Thoracic aorta (tissue), 2 donors: ENCODE measurements around the gene SPATA9. TPM values are rescaled to one million over a fixed set of nuclear protein-coding genes. Genes with fewer than 3 reads are reported as not detected.
"Not testable (repeated sequence)": the region's sequence is repeated elsewhere in the genome, so short reads cannot be mapped to it uniquely, and the experiment has no call there.

Source experiments
- ATAC-seq: fragments of 150-250 bp; one replicate; pipeline ENCODE4 v1.8.0; 2017; ENCODE audit warnings: low read depth; ENCODE audit not compliant: insufficient number of reproducible peaks, low FRiP score
- DNase-seq: peaks from one replicate; pipeline ENCODE4 v3.0.0-alpha.2; 2020; ENCODE audit warnings: low spot score
- H3K27ac ChIP-seq, 2 donors: fragments of 200-600 bp; sonication (generic); 1 replicate in 1 of 2; 2 replicates in 1 of 2; pipeline ENCODE4 v1.5.1; 2016; ENCODE audit warnings: mild to moderate bottlenecking in 2 of 2, moderate library complexity in 2 of 2
- H3K27me3 ChIP-seq: fragments of 200-600 bp; sonication (generic); replicated peaks from 2 replicates; pipeline ENCODE4 v1.6.0; 2016; ENCODE audit warnings: mild to moderate bottlenecking; ENCODE audit not compliant: insufficient read depth
- H3K36me3 ChIP-seq: fragments of 200-600 bp; sonication (generic); one replicate; pipeline ENCODE4 v1.5.1; 2016
- H3K4me1 ChIP-seq, 2 donors: fragments of 200-600 bp; sonication (generic); 1 replicate in 1 of 2; 2 replicates in 1 of 2; pipeline versions ENCODE4 v1.5.1 to v1.6.0; 2016; ENCODE audit warnings: low read depth in 2 of 2, mild to moderate bottlenecking in 1 of 2; ENCODE audit not compliant: control insufficient read depth in 1 of 2
- H3K4me3 ChIP-seq: fragments of 200-600 bp; sonication (generic); 2 replicates; pipeline ENCODE4 v1.5.1; 2016; ENCODE audit warnings: mild to moderate bottlenecking
- H3K9me3 ChIP-seq: fragments of 200-600 bp; sonication (generic); 2 replicates; pipeline ENCODE4 v1.5.1; 2016
- CTCF ChIP-seq: fragments of 200-600 bp; sonication (generic); IDR thresholded peaks from one replicate; pipeline ENCODE4 v1.5.1; 2019; ENCODE audit warnings: antibody characterized with exemption
- total RNA-seq, 2 donors: library from RNA; depleted of rRNA; stranded (reverse); fragments of >200 nt; gene quantifications; one replicate each; pipeline versions ENCODE4 v1.1.0 to v1.2.3, GENCODE V29; 2016

Gene SPATA9
- total RNA-seq, 2 donors from 2014 or later: 0.35 TPM; not detected in 1

- no peak for DNase-seq
Measured at GRCh38 chr5:95709967-95710650, 27.3 kb upstream of the SPATA9 start.

GRCh38 chr5:95708876-95709275 is 26.1 kb upstream of the SPATA9 start:
- H3K36me3 ChIP-seq: no peaks in the 10 kb centered on the region
- ATAC-seq (no peak), DNase-seq (no peak)
- no peak overlapping the region for H3K27ac ChIP-seq
- no peak overlapping the region for H3K4me3 ChIP-seq
- H3K4me1 ChIP-seq: no peaks in the 10 kb centered on the region
- TF ChIP-seq CTCF: no peak
- H3K9me3 ChIP-seq: no peaks in the 10 kb centered on the region
- H3K27me3 ChIP-seq: no peaks in the 10 kb centered on the region

More at GRCh38 chr5:95709967-95710650, 27.3 kb upstream of the SPATA9 start:
- no peak for TF ChIP-seq CTCF
- Histone ChIP-seq H3K4me3 (peak overlapping the region; percentile 59), H3K36me3 (no peaks in the 10 kb centered on the region), H3K27me3 (no peaks in the 10 kb centered on the region), H3K27ac (no peak overlapping the region), H3K9me3 (no peaks in the 10 kb centered on the region), H3K4me1 (no peaks in the 10 kb centered on the region)
- no peak for ATAC-seq

GRCh38 chr5:95707534-95708188 is 24.9 kb upstream of the SPATA9 start:
- H3K9me3 ChIP-seq, H3K4me1 ChIP-seq, H3K27me3 ChIP-seq, H3K4me3 ChIP-seq, H3K36me3 ChIP-seq, ATAC-seq, DNase-seq, H3K27ac ChIP-seq: not testable (repeated sequence)

GRCh38 chr5:95707055-95707454 is 24.3 kb upstream of the SPATA9 start:
- Histone ChIP-seq H3K36me3 (no peaks in the 10 kb centered on the region), H3K9me3 (no peaks in the 10 kb centered on the region), H3K27ac (no peak overlapping the region), H3K4me3 (no peak overlapping the region), H3K27me3 (no peaks in the 10 kb centered on the region), H3K4me1 (no peaks in the 10 kb centered on the region)
- DNase-seq: no peak
- TF ChIP-seq CTCF: no peak
- ATAC-seq: no peak

GRCh38 chr5:95706196-95706595 is 23.4 kb upstream of the SPATA9 start:
- not testable (repeated sequence) for H3K27ac ChIP-seq, DNase-seq, H3K4me3 ChIP-seq, H3K9me3 ChIP-seq, H3K27me3 ChIP-seq, H3K4me1 ChIP-seq, ATAC-seq, H3K36me3 ChIP-seq

- TF ChIP-seq CTCF: no peak
- H3K9me3 ChIP-seq: no peaks in the 10 kb centered on the region
- H3K27ac ChIP-seq: no peak overlapping the region
- no peaks in the 10 kb centered on the region for H3K4me1 ChIP-seq
- no peaks in the 10 kb centered on the region for H3K27me3 ChIP-seq
- no peak for DNase-seq
- ATAC-seq: no peak
- H3K4me3 ChIP-seq: no peak overlapping the region
- H3K36me3 ChIP-seq: no peaks in the 10 kb centered on the region
Measured at GRCh38 chr5:95704150-95704549, 21.4 kb upstream of the SPATA9 start.
